Activated CD4-positive, alpha-beta T cell treated with anti-CD3 and anti-CD28 coated beads, Interleukin-2, amount 10 ng/mL, durations not matched to agents 24 days and 14 days (primary cell): ENCODE measurements around the gene VPS9D1. TPM values are rescaled to one million over a fixed set of nuclear protein-coding genes. Genes with fewer than 3 reads are reported as not detected.
"Not testable (repeated sequence)": the region's sequence is repeated elsewhere in the genome, so short reads cannot be mapped to it uniquely, and the experiment has no call there.

ENCODE experiments used
- DNase-seq: peaks from one replicate; pipeline ENCODE4 v3.0.0; 2022
- H3K27ac Mint-ChIP-seq: one replicate; pipeline ENCODE4 v1.8.0; 2022; ENCODE audit warnings: mild to moderate bottlenecking, mixed read lengths
- H3K27me3 Mint-ChIP-seq: one replicate; pipeline ENCODE4 v1.8.0; 2022; ENCODE audit warnings: mixed read lengths
- H3K36me3 Mint-ChIP-seq: one replicate; pipeline ENCODE4 v1.8.0; 2022; ENCODE audit warnings: low read depth, mild to moderate bottlenecking, mixed read lengths
- H3K4me1 Mint-ChIP-seq: one replicate; pipeline ENCODE4 v1.8.0; 2021; ENCODE audit warnings: mixed read lengths
- H3K4me3 Mint-ChIP-seq: one replicate; pipeline ENCODE4 v1.8.0; 2022; ENCODE audit warnings: mild to moderate bottlenecking, moderate library complexity, mixed read lengths
- H3K9me3 Mint-ChIP-seq: one replicate; pipeline ENCODE4 v1.8.0; 2021; ENCODE audit warnings: mixed read lengths
- intact Hi-C: fragments of 100-400 bp; cut with micrococcal nuclease; formaldehyde crosslinking; loops from one replicate; pipeline ENCODE4 v1.15.1; 2023
- total RNA-seq: library from RNA; stranded (reverse); gene quantifications from 2 replicates; pipeline ENCODE4 v1.2.3, GENCODE V29; 2022

VPS9D1 gene
- total RNA-seq, 1 donor from 2014 or later = 3.9 TPM

DNA sequence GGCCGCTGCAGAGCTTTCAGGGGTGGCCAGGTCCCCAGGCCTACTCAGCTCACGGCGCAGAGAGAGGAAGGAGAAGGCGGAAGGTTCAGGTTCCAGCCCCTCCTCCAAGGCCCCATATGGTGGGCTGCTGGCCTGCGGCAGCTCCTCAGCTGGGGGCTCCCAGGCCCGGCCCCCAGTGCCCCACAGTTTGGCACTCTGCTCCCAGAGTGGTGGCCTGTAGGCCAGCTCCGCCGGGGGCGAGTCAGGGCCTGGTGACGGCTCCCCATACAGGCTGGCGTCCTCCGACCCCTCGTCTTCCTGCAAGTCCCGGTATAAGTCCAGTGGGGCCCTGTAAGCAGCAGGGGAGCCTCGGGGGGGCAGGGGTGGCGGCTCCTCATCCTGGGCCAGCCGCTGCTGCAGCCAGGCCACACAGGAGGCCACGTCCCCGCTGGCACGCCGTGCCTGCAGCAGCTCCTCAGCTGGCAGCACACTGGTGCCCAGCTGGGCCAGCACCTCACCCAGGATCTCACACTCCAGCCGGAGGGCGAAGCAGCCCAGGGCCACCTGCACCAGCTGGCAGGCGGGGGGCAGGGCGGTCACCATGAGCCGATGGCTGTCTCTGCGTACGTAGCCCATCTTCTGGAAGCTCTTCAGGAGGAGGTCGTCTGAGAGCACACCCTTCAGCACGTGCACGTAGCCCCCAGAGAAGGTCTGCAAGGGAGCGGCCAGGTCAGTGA, 22.9 kb downstream of the VPS9D1 start:
- H3K4me3 Mint-ChIP-seq = no peak overlapping the region
- no peaks in the 10 kb centered on the region for H3K27me3 Mint-ChIP-seq

DNA sequence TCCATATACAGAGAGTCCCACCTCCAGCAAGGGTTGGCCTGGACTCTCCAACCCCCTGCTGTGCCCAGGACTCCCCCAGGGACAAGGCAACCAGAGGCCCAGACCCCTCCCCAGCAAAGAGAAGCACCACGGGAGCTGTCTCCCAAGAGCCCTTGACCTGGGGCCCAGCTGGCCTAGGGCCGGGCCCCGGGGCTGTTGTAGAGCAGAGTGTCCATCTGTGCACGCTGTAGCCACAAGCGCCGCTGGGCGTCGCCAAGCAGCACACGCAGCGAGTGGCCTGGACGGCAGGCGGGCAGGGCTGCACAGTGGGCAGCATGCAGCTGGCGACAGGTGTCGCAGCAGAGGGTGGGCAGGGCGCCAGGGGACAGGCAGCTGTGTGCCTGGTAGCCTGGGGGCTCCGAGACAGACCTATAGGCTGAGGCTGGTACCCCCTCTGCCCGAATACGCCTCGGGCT, 23.5 kb downstream of the VPS9D1 start:
- no peaks in the 10 kb centered on the region for H3K27me3 Mint-ChIP-seq
- H3K4me3 Mint-ChIP-seq = no peak overlapping the region
- H3K27ac Mint-ChIP-seq = no peak overlapping the region
- H3K4me1 Mint-ChIP-seq = peaks cover 11% of the 10 kb centered on the region
- H3K9me3 Mint-ChIP-seq = no peaks in the 10 kb centered on the region
- peaks cover 20% of the 10 kb centered on the region for H3K36me3 Mint-ChIP-seq
- no peak for DNase-seq
- intact Hi-C loops = no loop called here

More for the DNA sequence above, 22.9 kb downstream of the VPS9D1 start:
- intact Hi-C loops = no loop called here
- Mint-ChIP-seq H3K4me1 (peaks cover 14% of the 10 kb centered on the region), H3K9me3 (no peaks in the 10 kb centered on the region), H3K36me3 (peaks cover 20% of the 10 kb centered on the region), H3K27ac (no peak overlapping the region)
- no peak for DNase-seq

DNA sequence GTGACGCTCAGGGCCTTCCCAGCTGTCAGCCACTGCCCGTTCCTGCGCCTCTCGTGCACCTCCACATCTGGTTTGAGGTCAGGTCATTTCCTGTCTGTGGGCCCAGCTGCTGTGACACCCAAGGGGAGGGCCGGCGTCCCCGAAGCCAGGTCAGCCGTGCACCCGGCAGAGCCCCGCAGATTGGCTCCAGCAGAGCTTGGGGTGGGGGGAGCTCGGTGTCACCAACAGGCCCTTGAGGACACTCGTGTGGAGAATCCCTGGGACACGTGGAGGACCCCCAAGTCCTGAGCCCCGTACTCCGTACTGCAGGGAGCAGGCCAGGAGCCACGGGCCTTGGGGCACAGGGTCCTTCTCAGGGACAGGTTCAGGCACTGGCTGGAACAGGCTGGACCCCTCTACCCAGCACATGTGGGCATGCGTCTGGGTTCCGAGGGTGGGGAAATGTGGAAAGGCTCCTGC, 24.0 kb downstream of the VPS9D1 start:
- H3K4me1 Mint-ChIP-seq = peaks cover 9% of the 10 kb centered on the region
- no peak overlapping the region for H3K4me3 Mint-ChIP-seq
- no peaks in the 10 kb centered on the region for H3K27me3 Mint-ChIP-seq
- DNase-seq = peak; percentile 81
- no peaks in the 10 kb centered on the region for H3K9me3 Mint-ChIP-seq
- no peak overlapping the region for H3K27ac Mint-ChIP-seq
- H3K36me3 Mint-ChIP-seq = peaks cover 23% of the 10 kb centered on the region
- intact Hi-C loops = no loop called here

DNA sequence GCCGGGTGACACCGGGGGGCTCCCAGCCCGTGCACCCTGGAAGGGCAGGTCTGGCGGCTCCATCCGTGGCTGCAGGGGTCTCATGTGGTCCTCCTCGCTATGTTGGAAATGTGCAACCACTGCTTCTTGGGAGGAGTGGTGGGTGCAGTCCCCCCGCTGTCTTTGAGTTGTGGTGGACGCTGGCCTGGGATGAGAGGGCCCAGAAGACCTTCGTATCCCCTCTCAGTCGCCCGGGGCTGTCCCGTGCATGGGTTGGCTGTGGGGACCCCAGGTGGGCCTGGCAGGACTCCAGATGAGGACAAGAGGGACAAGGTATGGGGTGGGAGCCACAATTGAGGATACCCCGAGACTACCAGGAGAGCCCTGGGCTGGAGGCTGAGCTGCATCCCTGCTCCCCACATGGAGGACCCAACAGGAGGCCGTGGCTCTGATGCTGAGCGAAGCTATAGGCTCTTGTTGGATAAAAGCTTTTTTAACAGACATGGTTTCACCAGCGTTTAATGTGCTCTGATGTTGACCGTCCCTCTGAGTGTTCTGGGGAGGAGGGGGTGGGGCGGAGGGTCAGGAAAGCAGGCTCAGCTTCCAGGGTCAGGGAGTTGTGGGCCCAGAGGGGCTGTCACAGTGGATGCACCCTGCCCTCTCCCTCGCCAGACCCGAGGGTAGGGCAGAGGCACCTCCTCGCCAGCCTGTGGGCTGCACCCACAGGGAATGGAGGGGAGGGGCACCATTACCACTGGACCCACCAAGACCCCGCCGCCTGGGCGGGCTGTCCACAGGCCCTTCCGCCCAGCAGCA, 24.6 kb downstream of the VPS9D1 start:
- intact Hi-C loops = no loop called here
- H3K36me3 Mint-ChIP-seq = peaks cover 27% of the 10 kb centered on the region
- no peak overlapping the region for H3K4me3 Mint-ChIP-seq
- DNase-seq = no peak
- peaks cover 9% of the 10 kb centered on the region for H3K4me1 Mint-ChIP-seq
- no peaks in the 10 kb centered on the region for H3K9me3 Mint-ChIP-seq
- no peaks in the 10 kb centered on the region for H3K27me3 Mint-ChIP-seq
- H3K27ac Mint-ChIP-seq = no peak overlapping the region

DNA sequence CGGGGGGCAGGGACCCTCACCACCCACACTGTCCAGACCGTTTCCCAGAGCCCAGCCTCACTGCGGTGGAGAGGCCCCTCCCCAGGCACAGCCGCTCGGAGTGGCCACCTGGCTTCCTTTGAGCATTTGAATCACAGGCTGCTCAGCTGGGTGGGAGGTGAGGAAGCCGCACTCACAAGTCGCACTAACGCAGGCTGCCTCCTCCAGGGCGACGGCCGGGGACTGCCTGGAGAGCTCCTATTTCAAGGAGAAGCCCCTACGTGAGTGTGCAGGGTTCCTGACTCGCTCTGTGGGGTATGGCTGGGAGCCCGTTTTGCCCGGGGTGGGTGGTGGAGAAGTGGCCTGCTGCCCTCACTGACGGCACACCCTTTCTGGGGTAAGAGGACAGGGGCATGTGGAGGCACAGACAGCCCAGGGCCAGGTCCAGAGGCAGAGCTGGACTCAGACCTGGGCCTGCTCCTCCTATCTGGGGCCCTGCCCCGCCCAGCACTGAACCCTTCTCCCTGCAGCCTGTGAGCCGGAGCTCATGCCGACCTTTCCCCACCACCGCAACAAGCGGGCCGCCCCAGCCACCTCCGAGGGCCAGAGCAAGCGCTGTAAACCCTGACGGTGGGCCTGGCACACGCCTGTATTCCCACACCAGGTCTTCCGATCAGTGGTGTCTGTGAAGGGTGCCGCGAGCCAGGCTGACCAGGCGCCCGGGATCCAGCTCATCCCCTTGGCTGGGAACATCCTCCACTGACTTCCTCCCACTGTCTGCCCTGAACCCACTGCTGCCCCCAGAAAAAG, 25.4 kb downstream of the VPS9D1 start:
- no peak for DNase-seq
- H3K36me3 Mint-ChIP-seq = peaks cover 32% of the 10 kb centered on the region
- no peak overlapping the region for H3K27ac Mint-ChIP-seq
- H3K4me3 Mint-ChIP-seq = no peak overlapping the region
- peaks cover 9% of the 10 kb centered on the region for H3K4me1 Mint-ChIP-seq
- H3K27me3 Mint-ChIP-seq = no peaks in the 10 kb centered on the region
- intact Hi-C loops = no loop called here
- no peaks in the 10 kb centered on the region for H3K9me3 Mint-ChIP-seq

DNA sequence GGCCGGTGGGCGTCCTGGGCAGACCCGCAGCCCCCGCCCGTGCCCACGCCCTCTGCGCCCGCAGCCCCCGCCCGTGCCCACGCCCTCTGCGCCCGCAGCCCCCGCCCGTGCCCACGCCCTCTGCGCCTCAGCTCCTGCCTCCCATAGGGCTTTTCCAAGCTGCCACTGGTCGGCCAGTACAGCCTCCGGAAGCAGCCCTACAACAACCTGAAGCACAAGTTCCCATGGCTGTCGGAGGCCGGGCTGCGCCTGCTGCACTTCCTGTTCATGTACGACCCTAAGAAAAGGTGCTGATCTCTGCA, 26.0 kb downstream of the VPS9D1 start:
- DNase-seq, H3K27me3 Mint-ChIP-seq, H3K4me1 Mint-ChIP-seq, H3K27ac Mint-ChIP-seq, H3K4me3 Mint-ChIP-seq, intact Hi-C loops, H3K9me3 Mint-ChIP-seq: not testable (repeated sequence)
- H3K36me3 Mint-ChIP-seq = peaks cover 34% of the 10 kb centered on the region

DNA sequence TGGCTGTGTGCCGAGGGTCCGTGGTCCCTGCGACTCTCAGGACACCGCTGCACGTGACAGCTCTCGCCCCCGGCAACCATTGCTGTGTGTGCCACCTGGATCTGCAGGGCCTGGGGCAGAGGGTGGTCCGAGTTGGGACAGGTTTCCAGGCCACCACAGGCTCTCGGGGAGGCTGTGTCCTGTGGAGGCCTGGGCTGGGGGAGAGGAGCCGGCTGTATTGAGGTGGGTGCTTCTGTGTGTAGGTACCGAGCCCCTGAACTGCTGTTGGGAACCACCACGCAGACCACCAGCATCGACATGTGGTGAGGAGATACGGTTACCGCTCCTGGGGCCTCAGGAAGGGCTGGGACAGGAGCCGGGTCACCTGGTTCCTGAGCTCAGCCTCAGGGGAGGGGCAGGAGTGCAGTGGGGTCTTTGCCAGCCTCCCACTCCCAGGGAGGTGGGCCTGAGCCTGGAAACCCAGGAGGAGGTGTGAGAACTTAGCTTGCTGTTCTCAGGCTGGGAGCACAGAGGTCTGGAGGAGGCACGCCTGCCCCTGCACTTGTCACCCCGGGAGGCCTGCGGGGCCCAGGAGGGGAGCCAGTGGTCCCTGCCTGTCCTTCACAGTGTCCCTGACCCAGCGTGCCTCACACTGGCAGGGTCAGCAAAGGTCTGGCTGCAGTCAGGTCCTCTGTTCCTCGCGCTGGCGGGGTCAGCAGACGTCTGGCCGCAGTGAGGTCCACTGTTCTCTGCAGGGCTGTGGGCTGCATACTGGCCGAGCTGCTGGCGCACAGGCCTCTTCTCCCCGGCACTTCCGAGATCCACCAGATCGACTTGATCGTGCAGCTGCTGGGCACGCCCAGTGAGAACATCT, 26.5 kb downstream of the VPS9D1 start:
- Mint-ChIP-seq H3K9me3 (no peaks in the 10 kb centered on the region), H3K27me3 (no peaks in the 10 kb centered on the region), H3K4me1 (peaks cover 4% of the 10 kb centered on the region), H3K36me3 (peaks cover 33% of the 10 kb centered on the region), H3K27ac (no peak overlapping the region), H3K4me3 (no peak overlapping the region)
- no peak for DNase-seq
- intact Hi-C loops = no loop called here

DNA sequence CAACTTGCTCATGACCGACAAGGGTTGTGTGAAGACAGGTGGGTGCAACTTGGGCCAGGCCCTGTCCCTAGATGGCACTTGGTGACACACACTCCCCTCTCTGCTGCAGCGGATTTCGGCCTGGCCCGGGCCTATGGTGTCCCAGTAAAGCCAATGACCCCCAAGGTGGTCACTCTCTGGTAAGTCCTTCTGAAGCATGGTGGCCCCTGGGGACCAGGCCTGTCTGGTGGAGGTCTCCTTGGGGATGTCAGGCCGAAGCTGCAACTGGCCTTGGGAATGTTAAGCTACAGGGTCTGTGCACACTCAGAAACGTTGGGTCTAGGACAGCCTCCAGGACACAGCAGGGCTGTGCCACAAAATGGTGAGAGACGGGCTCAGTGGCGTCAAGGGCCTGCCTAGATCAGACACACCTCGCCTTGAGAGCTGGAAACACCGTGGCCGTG, 27.4 kb downstream of the VPS9D1 start:
- Mint-ChIP-seq H3K4me3 (no peak overlapping the region), H3K27ac (no peak overlapping the region), H3K36me3 (peaks cover 31% of the 10 kb centered on the region), H3K27me3 (no peaks in the 10 kb centered on the region), H3K4me1 (peaks cover 2% of the 10 kb centered on the region), H3K9me3 (no peaks in the 10 kb centered on the region)
- DNase-seq = no peak
- intact Hi-C loops = no loop called here

DNA sequence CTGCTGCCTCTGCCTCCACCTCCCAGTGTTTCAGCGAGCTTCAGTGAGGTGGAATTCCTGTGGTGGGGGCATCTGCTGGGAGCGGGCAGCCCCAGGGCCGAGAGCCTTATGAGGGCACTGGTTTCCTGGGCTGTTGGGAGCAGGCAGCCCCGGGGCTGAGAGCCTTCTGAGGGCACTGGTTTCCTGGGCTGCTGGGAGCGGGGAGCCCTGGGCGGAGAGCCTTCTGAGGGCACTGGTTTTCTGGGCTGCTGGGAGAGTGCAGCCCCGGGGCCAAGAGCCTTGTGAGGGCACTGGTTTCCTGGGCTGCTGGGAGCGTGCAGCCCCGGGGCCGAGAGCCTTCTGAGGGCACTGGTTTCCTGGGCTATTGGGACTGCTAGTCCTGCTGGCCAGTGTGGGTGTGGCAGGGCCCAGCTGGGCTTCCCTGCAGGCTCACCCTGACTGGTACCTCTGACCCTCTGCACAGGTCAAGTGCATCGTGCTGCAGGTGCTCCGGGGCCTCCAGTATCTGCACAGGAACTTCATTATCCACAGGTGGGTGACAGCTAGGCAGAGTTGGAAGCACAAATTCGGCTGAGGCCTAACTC, 28.6 kb downstream of the VPS9D1 start:
- intact Hi-C loops = no loop called here
- no peaks in the 10 kb centered on the region for H3K27me3 Mint-ChIP-seq
- H3K9me3 Mint-ChIP-seq = no peaks in the 10 kb centered on the region
- DNase-seq = no peak
- H3K36me3 Mint-ChIP-seq = peaks cover 34% of the 10 kb centered on the region
- no peak overlapping the region for H3K27ac Mint-ChIP-seq
- H3K4me1 Mint-ChIP-seq = peaks cover 8% of the 10 kb centered on the region
- H3K4me3 Mint-ChIP-seq = no peak overlapping the region

DNA sequence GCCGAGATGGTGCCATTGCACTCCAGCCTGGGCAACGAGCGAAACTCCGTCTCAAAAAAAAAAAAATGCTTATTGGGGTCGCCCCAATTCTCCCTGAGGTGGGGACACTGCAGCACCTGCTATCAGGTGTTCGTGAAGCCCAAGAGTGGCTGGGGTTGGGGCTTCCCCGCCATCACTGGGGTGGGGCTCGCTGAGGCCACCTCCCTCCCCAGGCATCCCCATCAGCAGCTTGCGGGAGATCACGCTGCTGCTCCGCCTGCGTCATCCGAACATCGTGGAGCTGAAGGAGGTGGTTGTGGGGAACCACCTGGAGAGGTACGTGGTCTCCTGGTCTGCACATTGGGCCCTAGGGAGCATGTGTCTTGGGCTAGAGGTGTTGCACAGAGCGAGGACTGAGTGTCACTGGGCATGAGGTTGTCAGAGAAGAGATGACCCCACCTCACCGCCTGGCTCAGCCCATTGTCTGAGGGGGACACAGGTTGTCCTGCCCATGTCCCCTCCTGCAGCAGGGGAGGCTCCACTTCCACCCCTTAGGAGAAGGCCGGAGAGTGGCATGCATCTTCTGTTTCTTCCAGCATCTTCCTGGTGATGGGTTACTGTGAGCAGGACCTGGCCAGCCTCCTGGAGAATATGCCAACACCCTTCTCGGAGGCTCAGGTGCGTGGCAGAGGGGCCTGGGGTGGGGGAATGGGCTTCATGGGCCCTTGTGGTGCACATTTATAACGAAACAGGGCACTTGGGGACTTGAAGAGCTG, 29.3 kb downstream of the VPS9D1 start:
- no peaks in the 10 kb centered on the region for H3K9me3 Mint-ChIP-seq
- H3K4me3 Mint-ChIP-seq = no peak overlapping the region
- H3K27me3 Mint-ChIP-seq = no peaks in the 10 kb centered on the region
- no peak for DNase-seq
- no peak overlapping the region for H3K27ac Mint-ChIP-seq
- intact Hi-C loops = no loop called here
- H3K4me1 Mint-ChIP-seq = peaks cover 10% of the 10 kb centered on the region
- H3K36me3 Mint-ChIP-seq = peaks cover 36% of the 10 kb centered on the region

DNA sequence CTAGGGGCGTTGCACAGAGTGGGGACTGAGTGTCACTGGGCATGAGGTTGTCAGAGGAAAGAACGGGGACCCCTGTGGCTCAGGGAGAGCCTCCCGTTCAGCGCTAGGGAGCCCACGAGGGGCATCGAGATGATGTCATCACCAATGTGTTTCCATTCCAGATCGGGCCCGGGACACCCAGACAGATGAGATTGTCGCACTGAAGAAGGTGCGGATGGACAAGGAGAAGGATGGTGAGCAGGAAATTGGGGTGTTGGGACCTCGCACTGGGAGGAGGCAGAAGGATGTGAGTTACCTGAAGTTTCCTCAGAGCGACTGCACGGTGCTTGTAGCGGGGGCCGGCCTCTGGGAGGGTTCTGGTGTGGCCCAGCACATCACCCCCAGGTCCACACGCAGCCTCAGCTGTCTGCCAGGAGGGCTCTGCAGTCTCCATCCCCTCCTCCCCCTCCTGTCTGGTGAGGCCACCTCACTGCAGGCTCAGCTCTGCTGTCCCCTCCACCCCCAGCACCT, 30.3 kb downstream of the VPS9D1 start:
- no peak for DNase-seq
- Mint-ChIP-seq H3K4me1 (peaks cover 11% of the 10 kb centered on the region), H3K27me3 (no peaks in the 10 kb centered on the region), H3K27ac (no peak overlapping the region), H3K36me3 (peaks cover 40% of the 10 kb centered on the region), H3K9me3 (no peaks in the 10 kb centered on the region), H3K4me3 (no peak overlapping the region)
- intact Hi-C loops = no loop called here

DNA sequence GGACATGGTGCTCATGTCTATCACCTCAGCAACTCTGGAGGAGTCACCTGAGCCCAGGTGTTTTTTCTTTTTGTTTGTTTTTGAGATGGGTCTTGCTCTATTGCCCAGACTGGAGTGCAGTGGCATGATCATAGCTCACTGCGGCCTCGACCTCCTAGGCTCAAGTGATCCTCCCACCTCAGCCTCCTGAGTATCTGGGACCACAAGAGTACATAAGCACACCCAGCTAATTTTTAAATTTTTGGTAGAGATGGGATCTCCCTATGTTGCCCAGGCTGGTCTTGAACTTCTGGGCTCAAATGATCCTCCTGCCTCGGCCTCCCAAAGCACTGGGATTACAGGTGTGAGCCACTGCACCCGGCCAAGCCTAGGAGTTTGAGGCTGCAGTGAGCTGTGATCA, 31.1 kb downstream of the VPS9D1 start:
- H3K27me3 Mint-ChIP-seq, H3K4me3 Mint-ChIP-seq, DNase-seq, H3K27ac Mint-ChIP-seq, H3K9me3 Mint-ChIP-seq, intact Hi-C loops: not testable (repeated sequence)
- H3K36me3 Mint-ChIP-seq = peaks cover 39% of the 10 kb centered on the region
- H3K4me1 Mint-ChIP-seq = peaks cover 11% of the 10 kb centered on the region
